RWPE1 (cell line): Measurements from ENCODE around the gene BCAR3.
A peak's percentile ranks its signal among the peaks of the same experiment; 100 is the strongest.

Experiments
- CTCF ChIA-PET: fragments of 350-600 bp; sonication (Branson Sonifier 250); formaldehyde crosslinking; extraction: SDS; loops from one replicate; lab custom pipeline; 2021; lab: Yijun Ruan, JAX
- POLR2A ChIA-PET: fragments of 400-600 bp; formaldehyde crosslinking; extraction: SDS; loops from one replicate; lab custom pipeline; 2020; ENCODE audit warnings: antibody characterized with exemption; ENCODE audit not compliant: low non-redundant PET; lab: Yijun Ruan, JAX
- DNase-seq: peaks from one replicate; pipeline ENCODE4 v3.0.0; 2012; ENCODE audit warnings: low spot score
- H3K27ac ChIP-seq: fragments of 450-650 bp; 2 replicates; pipeline ENCODE4 v1.5.1; 2017
- TF ChIP-seq, protein P1 (sequence below): fragments of 450-650 bp; conservative IDR thresholded peaks from 2 replicates; pipeline ENCODE4 v1.5.1; 2017; ENCODE audit warnings: low read depth, mild to moderate bottlenecking

Gene BCAR3

DNA sequence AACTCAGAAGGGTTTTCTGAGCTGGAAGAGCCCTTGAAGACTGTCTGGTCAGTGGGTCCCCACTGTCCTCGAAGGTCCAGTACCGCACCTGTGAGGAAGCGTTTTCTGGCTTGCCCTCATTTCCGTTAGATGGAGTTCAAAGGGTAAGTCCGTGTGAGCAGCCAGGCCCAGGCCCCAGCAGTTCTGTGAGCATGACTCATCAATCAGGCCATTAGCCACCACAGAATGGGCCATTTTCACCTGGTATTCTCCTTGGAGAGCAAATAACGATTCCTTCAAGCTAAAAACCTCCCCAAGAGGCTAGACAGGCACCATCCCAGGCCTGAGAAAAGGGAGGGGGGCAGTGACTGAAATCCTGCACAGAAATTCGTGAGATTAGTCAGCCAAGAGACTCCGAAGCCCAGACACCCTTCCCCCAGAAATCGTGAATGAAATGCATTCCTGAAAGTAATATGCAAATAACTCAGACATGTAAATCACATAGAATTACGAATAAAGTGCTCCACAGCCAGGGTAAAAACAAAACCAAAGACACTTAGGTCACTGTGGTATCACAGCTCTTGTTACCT lies 66.0 kb downstream of the BCAR3 start:
- peak; percentile 76 for DNase-seq
- ChIA-PET CTCF (interaction anchor here (0.7 to 1.2 kb wide), 3 partner anchors 65 to 198 kb away, joined by 3 read pairs; no protein-coding TSS in a partner anchor), POLR2A (no interaction called here)
- H3K27ac ChIP-seq = peak overlapping the region; percentile 99
- TF ChIP-seq, protein P1, sequence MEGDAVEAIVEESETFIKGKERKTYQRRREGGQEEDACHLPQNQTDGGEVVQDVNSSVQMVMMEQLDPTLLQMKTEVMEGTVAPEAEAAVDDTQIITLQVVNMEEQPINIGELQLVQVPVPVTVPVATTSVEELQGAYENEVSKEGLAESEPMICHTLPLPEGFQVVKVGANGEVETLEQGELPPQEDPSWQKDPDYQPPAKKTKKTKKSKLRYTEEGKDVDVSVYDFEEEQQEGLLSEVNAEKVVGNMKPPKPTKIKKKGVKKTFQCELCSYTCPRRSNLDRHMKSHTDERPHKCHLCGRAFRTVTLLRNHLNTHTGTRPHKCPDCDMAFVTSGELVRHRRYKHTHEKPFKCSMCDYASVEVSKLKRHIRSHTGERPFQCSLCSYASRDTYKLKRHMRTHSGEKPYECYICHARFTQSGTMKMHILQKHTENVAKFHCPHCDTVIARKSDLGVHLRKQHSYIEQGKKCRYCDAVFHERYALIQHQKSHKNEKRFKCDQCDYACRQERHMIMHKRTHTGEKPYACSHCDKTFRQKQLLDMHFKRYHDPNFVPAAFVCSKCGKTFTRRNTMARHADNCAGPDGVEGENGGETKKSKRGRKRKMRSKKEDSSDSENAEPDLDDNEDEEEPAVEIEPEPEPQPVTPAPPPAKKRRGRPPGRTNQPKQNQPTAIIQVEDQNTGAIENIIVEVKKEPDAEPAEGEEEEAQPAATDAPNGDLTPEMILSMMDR = no peak

DNA sequence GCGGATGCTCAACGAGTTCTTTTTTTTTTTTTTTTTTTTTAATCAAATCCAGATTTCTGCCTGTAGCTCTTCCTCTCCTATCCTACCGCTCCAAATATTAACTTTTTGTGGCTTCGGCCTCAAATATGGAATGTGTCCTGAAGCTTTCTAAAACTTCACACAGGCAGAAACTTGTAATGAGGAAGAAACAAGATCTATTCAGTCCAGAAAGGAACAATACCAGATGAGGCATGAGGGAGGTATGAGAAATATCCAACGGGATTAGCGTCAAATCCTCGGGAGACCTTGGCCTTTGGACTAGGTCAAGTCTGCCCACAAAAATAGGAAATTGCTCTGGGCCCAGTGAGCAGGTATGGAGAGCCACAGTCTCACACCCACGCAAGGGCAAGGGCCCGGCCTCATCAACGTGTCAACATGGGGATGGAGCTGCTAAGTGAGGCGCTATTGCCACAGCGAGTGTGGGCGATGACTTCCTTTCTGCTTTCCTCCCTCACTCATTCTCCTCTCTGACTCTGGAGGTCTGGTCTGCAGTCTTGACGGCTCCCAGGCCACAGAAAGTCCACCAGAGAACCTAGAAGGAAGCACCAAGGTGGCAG lies 66.6 kb downstream of the BCAR3 start:
- CTCF ChIA-PET = interaction anchor here (0.7 to 1.2 kb wide), 4 partner anchors 168 to 1307 kb away, joined by 3 to 4 read pairs (median 3); no protein-coding TSS in a partner anchor
- H3K27ac ChIP-seq = peak overlapping the region; percentile 99
- TF ChIP-seq, protein P1 = no peak
- DNase-seq = peak; percentile 82
- POLR2A ChIA-PET = interaction anchor here (0.6 kb wide), 1 partner anchor 201 kb away, joined by 7 read pairs; no protein-coding TSS in a partner anchor

DNA sequence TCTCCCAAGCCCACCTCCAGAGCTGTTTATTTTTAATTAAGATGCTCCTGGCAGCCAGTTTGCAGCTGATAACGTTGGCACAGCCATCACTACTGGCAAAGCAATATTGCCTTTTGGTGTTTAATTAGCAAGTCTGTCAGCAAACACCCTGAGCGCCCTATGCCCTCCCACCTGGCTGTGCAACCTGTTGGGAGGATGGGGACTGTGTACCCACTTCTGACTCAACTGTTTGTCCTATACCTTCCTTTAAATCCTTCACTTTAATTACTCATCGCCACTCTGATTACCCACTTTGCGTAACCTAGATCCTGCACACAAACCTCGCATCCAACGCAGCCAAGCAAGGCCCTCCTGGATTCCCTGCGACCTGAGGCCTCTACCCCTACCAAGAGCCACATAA lies 67.1 kb downstream of the BCAR3 start:
- ChIA-PET POLR2A (interaction anchor here (0.6 kb wide), 1 partner anchor 202 kb away, joined by 7 read pairs; no protein-coding TSS in a partner anchor), CTCF (interaction anchor here (0.5 to 0.7 kb wide), 3 partner anchors 230 to 1308 kb away, joined by 3 to 5 read pairs (median 4); no protein-coding TSS in a partner anchor)
- no peak for DNase-seq
- TF ChIP-seq, protein P1 = no peak
- H3K27ac ChIP-seq = peak overlapping the region; percentile 99

DNA sequence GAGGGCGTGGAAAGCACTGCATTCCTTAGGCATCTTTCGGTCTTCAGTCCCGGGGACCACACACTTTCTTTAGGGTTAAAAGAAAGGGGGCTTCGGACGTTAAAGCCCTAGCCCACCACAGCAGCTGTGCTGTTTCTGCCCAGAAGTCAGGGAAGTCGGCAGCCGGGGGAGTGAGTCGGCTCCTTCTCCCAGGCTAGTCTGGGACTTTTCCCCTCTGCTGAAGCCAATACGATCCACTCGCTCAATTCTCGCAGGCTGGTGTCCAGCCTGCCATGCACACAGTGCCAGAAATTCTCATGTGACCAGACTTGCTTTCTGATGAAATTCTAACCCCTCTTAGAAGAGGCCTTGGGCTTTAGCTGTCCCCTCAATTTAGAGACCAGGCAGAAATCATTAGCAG lies 67.7 kb downstream of the BCAR3 start:
- peak overlapping the region; percentile 99 for H3K27ac ChIP-seq
- POLR2A ChIA-PET = no interaction called here

DNA sequence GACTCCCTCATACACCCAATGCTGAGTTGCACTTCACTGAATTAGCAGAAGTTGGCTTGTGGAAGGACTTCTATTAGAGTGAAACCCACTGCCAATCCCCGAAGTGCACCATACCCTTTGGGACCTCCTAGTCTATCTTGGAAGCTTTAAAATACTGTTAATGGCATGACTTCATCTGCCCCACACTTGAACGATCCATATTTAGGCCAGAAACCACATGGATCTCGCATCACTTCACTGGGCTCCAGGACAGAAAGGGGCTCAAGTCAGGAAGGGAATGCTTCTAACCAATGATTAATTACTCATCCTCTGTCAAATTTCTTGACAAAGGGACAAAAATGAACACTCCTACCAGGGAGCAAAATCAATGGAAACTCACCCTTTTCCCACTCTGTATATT lies 69.1 kb downstream of the BCAR3 start:
- no peak overlapping the region; the same call in 1 of the 2 replicates for H3K27ac ChIP-seq
- TF ChIP-seq, protein P1 = no peak
- CTCF ChIA-PET = no interaction called here
- POLR2A ChIA-PET = no interaction called here
- no peak for DNase-seq

More for the DNA sequence above, 67.7 kb downstream of the BCAR3 start:
- no peak for DNase-seq
- CTCF ChIA-PET = interaction anchor here (0.5 to 0.6 kb wide), 2 partner anchors 255 to 850 kb away, joined by 3 to 5 read pairs; no protein-coding TSS in a partner anchor
- TF ChIP-seq, protein P1 = no peak

DNA sequence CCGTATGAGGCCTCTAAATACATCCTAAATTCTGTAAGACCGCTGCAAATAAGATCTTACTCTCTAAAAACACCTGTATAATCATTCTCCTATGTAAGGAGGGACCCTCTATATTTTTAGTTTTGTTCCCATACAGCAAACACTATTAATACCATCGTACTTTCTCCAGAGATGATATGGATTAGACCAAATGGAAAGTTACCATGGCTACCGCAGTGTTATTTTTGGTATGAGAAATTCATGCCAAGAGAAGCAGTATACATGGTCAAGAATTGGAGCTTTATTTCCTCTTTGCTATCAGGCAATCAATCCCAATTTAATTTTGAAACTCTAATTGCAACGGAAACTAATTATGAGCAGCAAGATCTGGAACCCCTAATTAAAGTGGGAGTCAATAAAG lies 70.0 kb downstream of the BCAR3 start:
- H3K27ac ChIP-seq = no peak overlapping the region
- ChIA-PET POLR2A (no interaction called here), CTCF (no interaction called here)
- TF ChIP-seq, protein P1 = no peak
- DNase-seq = no peak
